CD1c-positive myeloid dendritic cell (primary cell): ENCODE results near the gene TNFRSF13B.
"Not testable (repeated sequence)": the region's sequence is repeated elsewhere in the genome, so short reads cannot be mapped to it uniquely, and the experiment has no call there.

Experiments
- DNase-seq: peaks from one replicate; pipeline ENCODE4 v3.0.0-alpha.2; 2016; ENCODE audit errors: extremely low spot score

TNFRSF13B gene

GRCh38 chr17:16961022-16961421, 10.9 kb downstream of the TNFRSF13B start:
- DNase-seq, result not testable (repeated sequence)

- not testable (repeated sequence) for DNase-seq
These were observed 16.9 kb downstream of the TNFRSF13B start for GRCh38 chr17:16955011-16955410.

- DNase-seq, result no peak
These were observed 17.4 kb downstream of the TNFRSF13B start for GRCh38 chr17:16954521-16954920.

GRCh38 chr17:16953841-16954240, 18.1 kb downstream of the TNFRSF13B start:
- DNase-seq, result no peak

- no peak for DNase-seq
These were observed 18.6 kb downstream of the TNFRSF13B start for GRCh38 chr17:16953347-16953746.

GRCh38 chr17:16952401-16952800, 19.5 kb downstream of the TNFRSF13B start:
- DNase-seq, result no peak

GRCh38 chr17:16950488-16950887, 21.4 kb downstream of the TNFRSF13B start:
- DNase-seq, result no peak

- no peak for DNase-seq
These were observed 23.1 kb downstream of the TNFRSF13B start for GRCh38 chr17:16948587-16949376.

- DNase-seq, result no peak
These were observed 24.4 kb downstream of the TNFRSF13B start for GRCh38 chr17:16947470-16947869.

GRCh38 chr17:16945663-16946218, 26.2 kb downstream of the TNFRSF13B start:
- DNase-seq, result no peak

- DNase-seq, result no peak
These were observed 26.8 kb downstream of the TNFRSF13B start for GRCh38 chr17:16945136-16945482.

- no peak for DNase-seq
These were observed 27.4 kb downstream of the TNFRSF13B start for GRCh38 chr17:16944334-16945135.

GRCh38 chr17:16943541-16944333, 28.2 kb downstream of the TNFRSF13B start:
- DNase-seq, result no peak

GRCh38 chr17:16943032-16943352, 28.9 kb downstream of the TNFRSF13B start:
- DNase-seq, result no peak

- DNase-seq, result no peak
These were observed 29.5 kb downstream of the TNFRSF13B start for GRCh38 chr17:16942141-16943031.

GRCh38 chr17:16941072-16942036, 30.6 kb downstream of the TNFRSF13B start:
- DNase-seq, result no peak

GRCh38 chr17:16940116-16940881, 31.6 kb downstream of the TNFRSF13B start:
- no peak for DNase-seq

- no peak for DNase-seq
These were observed 32.3 kb downstream of the TNFRSF13B start for GRCh38 chr17:16939606-16940115.

GRCh38 chr17:16939208-16939576, 32.7 kb downstream of the TNFRSF13B start:
- no peak for DNase-seq
